ENCODE results near the gene PLXNB1. TPM values are rescaled to one million over a fixed set of nuclear protein-coding genes. Genes with fewer than 3 reads are reported as not detected.
A peak's percentile ranks its signal among the peaks of the same experiment; 100 is the strongest.

The PLXNB1 gene
- total and polyA plus RNA-seq, 4 donors, result 36.0 to 123 (median 86.1) TPM

GRCh38 chr3:48434591-48435222 lies 4.8 kb upstream of the PLXNB1 start:
- H3K27ac ChIP-seq (ENCODE audit: low read depth in 1 of 2, low read length in 1 of 2), result peak overlapping the region in 1 of 2 donors; percentile 72
- H3K4me3 ChIP-seq, result no peak overlapping the region
- peaks cover 0 to 18% (median 14%) of the 10 kb centered on the region in 4 donors for H3K36me3 ChIP-seq (ENCODE audit: control insufficient read depth in 4 of 4, insufficient read depth in 4 of 4, low read length in 4 of 4)
- no peak for TF ChIP-seq CTCF (IDR thresholded peaks at IDR 0.05; ENCODE audit: control extremely low read depth, extremely low read depth)
- no peaks in the 10 kb centered on the region for H3K9me3 ChIP-seq (ENCODE audit: control insufficient read depth in 4 of 4, insufficient read depth in 3 of 4, low read length in 3 of 4)
- H3K4me1 ChIP-seq (ENCODE audit: control insufficient read depth in 5 of 5, insufficient read depth in 5 of 5, low read length in 5 of 5), result peaks cover 0 to 15% (median 3%) of the 10 kb centered on the region in 5 donors
- no peak for DNase-seq
- H3K27me3 ChIP-seq (ENCODE audit: control insufficient read depth in 3 of 3, insufficient read depth in 3 of 3, low read length in 2 of 3), result no peaks in the 10 kb centered on the region
- H3K9ac ChIP-seq (ENCODE audit: insufficient read depth in 1 of 2, low read length in 2 of 2), result no peak overlapping the region
- WGBS, 2 donors, result 69 to 76% methylated on average over 15 of the region's 15 CpGs
- ATAC-seq (ENCODE audit: insufficient read depth, low FRiP score), result no peak

- Histone ChIP-seq H3K9me3 (ENCODE audit: control insufficient read depth in 4 of 4, insufficient read depth in 3 of 4, low read length in 3 of 4) (no peaks in the 10 kb centered on the region), H3K36me3 (ENCODE audit: control insufficient read depth in 4 of 4, insufficient read depth in 4 of 4, low read length in 4 of 4) (peaks cover 0 to 18% (median 14%) of the 10 kb centered on the region in 4 donors), H3K4me3 (no peak overlapping the region), H3K9ac (ENCODE audit: insufficient read depth in 1 of 2, low read length in 2 of 2) (no peak overlapping the region), H3K27me3 (ENCODE audit: control insufficient read depth in 3 of 3, insufficient read depth in 3 of 3, low read length in 2 of 3) (no peaks in the 10 kb centered on the region), H3K4me1 (ENCODE audit: control insufficient read depth in 5 of 5, insufficient read depth in 5 of 5, low read length in 5 of 5) (peaks cover 0 to 9% (median 3%) of the 10 kb centered on the region in 5 donors), H3K27ac (ENCODE audit: low read depth in 1 of 2, low read length in 1 of 2) (peak overlapping the region in 1 of 2 donors; percentile 72)
- no peak for TF ChIP-seq CTCF (IDR thresholded peaks at IDR 0.05; ENCODE audit: control extremely low read depth, extremely low read depth)
- DNase-seq, result no peak
- ATAC-seq (ENCODE audit: insufficient read depth, low FRiP score), result peak; percentile 13
- WGBS, 2 donors, result 76 to 88% methylated on average over 12 of the region's 12 CpGs
Measured at GRCh38 chr3:48433472-48434118, 3.7 kb upstream of the PLXNB1 start.

- ATAC-seq (ENCODE audit: insufficient read depth, low FRiP score), result no peak
- peak overlapping the region in 1 of 2 donors; percentile 72 for H3K27ac ChIP-seq (ENCODE audit: low read depth in 1 of 2, low read length in 1 of 2)
- DNase-seq, result no peak
- no peak overlapping the region for H3K4me3 ChIP-seq
- no peak for TF ChIP-seq CTCF (IDR thresholded peaks at IDR 0.05; ENCODE audit: control extremely low read depth, extremely low read depth)
- 85% methylated on average over 16 of the region's 16 CpGs for WGBS, 2 donors
- no peaks in the 10 kb centered on the region for H3K9me3 ChIP-seq (ENCODE audit: control insufficient read depth in 4 of 4, insufficient read depth in 3 of 4, low read length in 3 of 4)
- H3K4me1 ChIP-seq (ENCODE audit: control insufficient read depth in 5 of 5, insufficient read depth in 5 of 5, low read length in 5 of 5), result peaks cover 0 to 18% (median 7%) of the 10 kb centered on the region in 5 donors
- peaks cover 0 to 18% (median 14%) of the 10 kb centered on the region in 4 donors for H3K36me3 ChIP-seq (ENCODE audit: control insufficient read depth in 4 of 4, insufficient read depth in 4 of 4, low read length in 4 of 4)
- H3K27me3 ChIP-seq (ENCODE audit: control insufficient read depth in 3 of 3, insufficient read depth in 3 of 3, low read length in 2 of 3), result no peaks in the 10 kb centered on the region
- no peak overlapping the region for H3K9ac ChIP-seq (ENCODE audit: insufficient read depth in 1 of 2, low read length in 2 of 2)
Measured at GRCh38 chr3:48432411-48433371, 2.8 kb upstream of the PLXNB1 start.
